ENCODE data around the gene GAS7. TPM values are rescaled to one million over a fixed set of nuclear protein-coding genes. Genes with fewer than 3 reads are reported as not detected.

The GAS7 gene
- total RNA-seq, 2 experiments from 2014 or later, result 0.76 to 1.2 TPM

DNA sequence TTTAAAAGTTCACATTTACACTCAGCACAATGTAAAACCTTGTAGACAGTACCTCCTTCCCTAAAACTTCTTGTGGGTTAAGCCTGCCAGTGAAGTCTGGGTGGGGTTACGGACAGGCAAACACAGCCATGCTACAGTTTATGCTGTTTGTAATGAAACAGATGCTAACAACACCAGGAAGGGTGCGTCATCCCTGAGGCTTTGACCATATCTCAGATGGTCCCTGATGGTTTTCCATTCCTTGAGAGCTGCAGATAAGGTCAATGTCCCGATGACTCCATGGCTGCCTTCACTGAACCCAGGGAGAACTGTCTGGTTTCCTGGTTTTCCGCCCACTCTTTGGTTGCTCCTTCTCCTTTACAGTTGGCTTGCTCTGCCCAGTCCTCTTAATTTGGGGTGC lies 29.1 kb downstream of the GAS7 start:
- H3K4me3 Mint-ChIP-seq, result no peak overlapping the region

DNA sequence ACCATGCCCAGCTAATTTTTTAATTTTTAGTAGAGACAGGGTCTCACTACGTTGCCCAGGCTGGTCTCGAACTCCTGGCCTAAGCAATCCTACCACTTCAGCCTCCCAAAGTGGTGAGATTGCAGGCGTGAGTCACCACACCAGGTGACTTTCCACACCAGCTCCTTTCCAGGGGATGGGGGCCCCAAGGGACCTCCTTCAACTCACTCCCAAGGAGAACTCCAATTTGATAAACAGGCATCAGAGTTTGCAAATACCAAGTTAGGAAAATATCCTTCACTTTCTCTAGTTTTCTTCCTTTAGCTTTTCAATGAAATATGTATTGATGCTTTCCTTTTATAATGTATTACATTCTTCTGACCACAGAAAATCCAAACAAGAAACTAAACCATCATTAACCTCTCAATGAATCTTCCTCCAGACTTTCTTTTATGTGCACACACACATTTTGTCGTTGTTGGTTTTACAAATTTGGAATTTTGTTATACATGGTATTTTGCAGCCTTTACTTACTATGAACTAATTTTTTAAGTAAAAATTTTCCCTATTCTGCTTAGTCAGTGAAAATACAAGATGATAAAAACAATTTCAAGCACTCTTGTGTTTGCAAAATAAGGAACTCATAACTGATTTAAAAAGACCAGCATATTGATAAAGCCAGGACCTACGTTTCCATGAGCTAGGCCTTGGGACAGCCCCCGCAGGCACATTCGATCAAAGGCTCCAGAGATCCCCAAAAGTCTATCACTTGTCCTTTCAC lies 32.0 kb downstream of the GAS7 start:
- no peak overlapping the region for H3K4me3 Mint-ChIP-seq
- peaks cover 18% of the 10 kb centered on the region for H3K27me3 Mint-ChIP-seq
- no peaks in the 10 kb centered on the region for H3K36me3 Mint-ChIP-seq
- peaks cover 5% of the 10 kb centered on the region for H3K4me1 Mint-ChIP-seq
- H3K27ac Mint-ChIP-seq, result no peak overlapping the region
- no peak for DNase-seq
- no peaks in the 10 kb centered on the region for H3K9me3 Mint-ChIP-seq

More for the DNA sequence above, 29.1 kb downstream of the GAS7 start:
- Mint-ChIP-seq H3K36me3 (no peaks in the 10 kb centered on the region), H3K9me3 (peaks cover 4% of the 10 kb centered on the region), H3K27ac (no peak overlapping the region), H3K27me3 (peaks cover 35% of the 10 kb centered on the region), H3K4me1 (peaks cover 15% of the 10 kb centered on the region)
- DNase-seq, result no peak

DNA sequence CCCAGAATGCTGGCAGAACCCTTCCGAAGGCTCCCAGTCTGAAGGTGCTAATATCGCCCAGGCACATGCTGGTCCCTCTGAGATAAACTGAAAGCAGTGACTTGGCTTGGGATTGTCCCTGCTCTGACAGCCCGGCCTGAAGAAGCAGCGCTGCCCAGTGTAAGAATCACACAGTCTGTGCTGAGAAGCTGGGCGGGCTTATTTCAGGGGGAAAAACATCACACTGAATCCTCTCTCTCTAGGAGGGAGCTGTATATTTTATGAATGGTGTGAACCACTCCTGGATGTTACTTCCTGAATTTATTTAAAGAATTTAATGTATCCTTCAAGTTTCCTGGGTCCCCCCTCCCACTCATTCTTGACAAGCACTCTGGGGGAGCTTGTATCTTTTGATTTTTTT lies 36.3 kb downstream of the GAS7 start:
- no peaks in the 10 kb centered on the region for H3K4me1 Mint-ChIP-seq
- DNase-seq, result no peak
- H3K9me3 Mint-ChIP-seq, result no peaks in the 10 kb centered on the region
- H3K36me3 Mint-ChIP-seq, result no peaks in the 10 kb centered on the region
- no peak overlapping the region for H3K4me3 Mint-ChIP-seq
- no peaks in the 10 kb centered on the region for H3K27me3 Mint-ChIP-seq
- H3K27ac Mint-ChIP-seq, result no peak overlapping the region

DNA sequence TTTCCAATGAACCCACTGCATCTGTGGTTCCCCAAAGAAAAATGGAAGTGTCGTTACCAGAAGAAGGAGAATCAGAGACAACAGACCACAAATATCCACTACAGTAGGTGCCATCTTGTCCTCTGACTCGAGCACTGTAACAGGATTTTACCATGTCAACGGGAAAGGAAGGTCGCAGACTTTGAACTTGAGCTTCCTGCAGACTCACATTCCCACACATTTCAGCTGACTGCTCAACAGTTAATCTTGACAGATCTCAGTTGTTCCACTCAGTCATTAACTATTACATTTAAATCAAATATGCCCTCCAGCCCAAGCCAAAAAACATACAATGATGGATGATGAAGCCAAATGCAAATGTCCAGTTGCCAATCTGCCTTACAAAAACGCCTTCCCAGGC lies 37.0 kb downstream of the GAS7 start:
- H3K4me3 Mint-ChIP-seq, result no peak overlapping the region
- H3K9me3 Mint-ChIP-seq, result no peaks in the 10 kb centered on the region
- no peaks in the 10 kb centered on the region for H3K36me3 Mint-ChIP-seq
- no peak for DNase-seq
- H3K27ac Mint-ChIP-seq, result no peak overlapping the region
- peaks cover 4% of the 10 kb centered on the region for H3K4me1 Mint-ChIP-seq
- H3K27me3 Mint-ChIP-seq, result no peaks in the 10 kb centered on the region

DNA sequence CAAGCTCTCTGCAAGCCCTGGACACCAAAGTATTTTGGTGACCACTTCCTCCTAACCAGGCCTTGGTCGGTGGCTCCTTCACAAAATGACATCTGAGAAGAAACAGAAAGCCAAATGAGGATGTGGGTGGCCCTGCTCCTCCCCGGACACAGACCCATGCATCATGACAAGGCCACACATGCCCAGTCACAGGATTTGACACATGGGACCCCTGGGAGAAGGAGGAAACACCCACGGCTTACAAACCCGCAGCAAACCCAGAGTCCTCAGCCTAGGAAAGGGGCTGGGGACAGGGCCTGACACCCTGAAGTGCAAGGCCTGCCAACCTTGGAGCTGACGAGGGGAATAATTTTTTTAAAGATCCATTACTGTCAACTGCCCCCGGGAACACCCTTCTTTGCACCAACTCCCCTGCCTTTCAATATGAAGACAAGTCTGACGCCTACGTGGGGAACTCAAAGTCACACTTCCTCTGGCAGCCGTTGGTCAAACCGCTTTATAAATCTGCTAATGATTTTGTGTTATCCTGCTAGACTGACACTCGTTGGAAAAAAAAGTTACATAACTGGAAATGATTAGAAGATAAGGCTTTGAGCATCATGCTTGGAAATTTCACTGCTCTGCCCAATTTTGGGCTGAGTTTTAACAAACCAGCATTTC lies 41.3 kb downstream of the GAS7 start:
- Mint-ChIP-seq H3K9me3 (no peaks in the 10 kb centered on the region), H3K27ac (no peak overlapping the region), H3K36me3 (no peaks in the 10 kb centered on the region), H3K27me3 (no peaks in the 10 kb centered on the region), H3K4me3 (no peak overlapping the region), H3K4me1 (peaks cover 4% of the 10 kb centered on the region)
- DNase-seq, result no peak

DNA sequence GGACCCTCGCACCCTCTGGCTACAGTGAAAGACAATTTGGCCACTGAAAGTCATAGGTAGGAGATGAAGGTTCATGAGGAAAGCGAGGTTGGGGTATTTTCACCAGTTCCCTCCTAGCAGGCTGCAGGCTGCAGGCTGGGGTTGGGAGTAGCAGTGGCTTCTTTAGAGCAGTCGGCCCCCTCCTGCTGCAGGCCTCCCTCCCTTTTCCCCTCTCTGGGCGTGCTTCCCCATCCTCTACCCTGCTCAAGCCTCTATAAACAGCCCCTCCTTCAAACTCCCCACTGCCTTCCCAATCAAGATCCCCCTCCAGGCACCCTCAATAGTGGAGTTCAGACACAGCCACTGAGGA lies 41.8 kb downstream of the GAS7 start:
- Mint-ChIP-seq H3K27ac (no peak overlapping the region), H3K36me3 (no peaks in the 10 kb centered on the region), H3K9me3 (no peaks in the 10 kb centered on the region), H3K27me3 (no peaks in the 10 kb centered on the region), H3K4me3 (no peak overlapping the region), H3K4me1 (peaks cover 9% of the 10 kb centered on the region)
- DNase-seq, result no peak

DNA sequence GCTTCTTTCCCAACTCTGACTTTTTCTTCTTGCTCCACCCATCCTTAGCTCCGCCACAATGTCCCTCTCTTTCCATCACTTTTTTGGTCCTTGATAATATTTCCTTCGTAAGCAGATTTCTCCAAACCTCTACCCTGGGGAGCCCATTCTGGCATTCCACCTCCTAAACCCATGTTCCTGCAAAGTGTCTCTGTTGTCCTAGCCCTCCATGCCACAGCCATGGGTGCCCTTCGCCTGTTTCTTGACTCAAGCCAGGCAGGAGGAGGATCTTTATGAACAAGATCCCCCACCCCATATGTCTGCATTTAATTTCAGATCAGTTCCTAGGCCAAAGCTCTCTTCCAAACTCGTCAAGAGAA lies 42.4 kb downstream of the GAS7 start:
- Mint-ChIP-seq H3K27ac (no peak overlapping the region), H3K4me3 (no peak overlapping the region), H3K27me3 (no peaks in the 10 kb centered on the region), H3K9me3 (no peaks in the 10 kb centered on the region), H3K36me3 (no peaks in the 10 kb centered on the region), H3K4me1 (peaks cover 12% of the 10 kb centered on the region)
- no peak for DNase-seq

DNA sequence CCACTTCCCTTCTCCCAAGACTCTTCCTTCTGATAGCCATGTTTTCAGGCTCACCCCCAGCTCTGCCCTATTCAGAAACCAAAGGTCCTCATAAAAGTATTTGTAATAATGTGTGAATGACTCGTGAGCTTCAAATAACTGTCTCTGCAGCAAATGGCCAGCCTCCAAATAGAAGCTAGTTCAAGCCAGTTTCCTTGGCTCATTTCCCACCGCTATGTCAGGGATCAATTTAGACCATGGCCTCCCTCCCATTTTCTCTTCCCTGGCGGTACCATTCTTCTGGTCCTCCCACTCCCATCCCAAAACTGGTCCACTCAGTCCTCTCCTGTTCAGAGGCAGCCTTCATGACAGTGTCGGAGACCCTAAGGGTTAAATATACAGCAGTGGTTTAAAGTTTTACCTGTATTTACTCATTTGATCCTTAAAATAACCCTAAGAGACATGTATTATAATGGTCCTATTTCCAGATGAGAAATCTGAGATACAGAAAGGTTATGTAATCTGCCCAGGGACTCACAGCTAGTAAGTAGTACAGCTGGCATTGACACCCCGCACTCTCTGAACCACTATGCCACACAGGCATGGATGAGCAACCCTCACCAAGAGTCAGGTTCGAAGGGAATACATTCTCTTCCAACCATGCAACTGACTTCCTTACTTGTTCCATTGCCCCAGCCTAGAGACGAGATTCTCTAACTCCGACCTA lies 42.9 kb downstream of the GAS7 start:
- Mint-ChIP-seq H3K9me3 (no peaks in the 10 kb centered on the region), H3K27ac (no peak overlapping the region), H3K27me3 (no peaks in the 10 kb centered on the region), H3K36me3 (no peaks in the 10 kb centered on the region), H3K4me3 (no peak overlapping the region), H3K4me1 (peaks cover 12% of the 10 kb centered on the region)
- no peak for DNase-seq

DNA sequence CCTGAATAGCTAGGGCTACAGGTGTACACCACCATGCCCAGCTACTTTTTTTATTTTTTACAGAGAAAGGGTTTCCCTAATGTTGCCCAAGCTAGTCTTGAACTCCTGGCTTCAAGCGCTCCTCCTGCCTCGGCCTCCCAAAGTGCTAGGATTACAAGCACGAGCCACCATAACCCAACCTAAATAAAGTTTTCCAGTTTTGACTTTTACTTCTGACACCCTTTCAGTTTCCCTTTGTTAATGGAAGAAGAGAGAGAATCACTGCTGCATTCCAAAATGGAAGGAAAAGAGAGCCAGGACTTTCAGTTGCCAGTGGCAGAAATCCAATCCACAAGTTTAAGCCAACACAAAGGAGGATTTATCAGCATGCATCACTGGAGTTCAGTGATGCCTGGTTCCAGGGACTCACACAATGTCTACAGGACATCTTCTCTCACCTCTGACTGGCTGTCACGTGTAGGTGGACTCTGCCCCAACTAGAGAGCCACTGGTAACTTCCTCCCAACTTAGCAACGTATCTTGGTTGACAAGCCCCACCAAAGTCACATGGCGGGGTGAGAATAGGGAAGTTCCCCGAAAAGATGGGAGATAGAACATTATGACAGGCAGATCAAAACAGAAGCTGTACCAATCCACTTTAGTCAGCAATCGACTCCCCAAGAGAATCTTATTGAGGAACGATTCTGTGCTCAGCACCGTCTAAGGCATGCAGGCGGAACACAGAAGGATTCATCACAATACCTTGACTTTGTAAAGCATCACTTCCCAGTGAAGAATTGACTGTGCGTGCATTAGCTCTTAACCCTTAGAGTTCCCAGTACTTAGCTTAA lies 46.5 kb downstream of the GAS7 start:
- Mint-ChIP-seq H3K4me3 (no peak overlapping the region), H3K9me3 (peaks cover 6% of the 10 kb centered on the region), H3K36me3 (peaks cover 2% of the 10 kb centered on the region), H3K4me1 (peaks cover 28% of the 10 kb centered on the region), H3K27ac (no peak overlapping the region), H3K27me3 (peaks cover 16% of the 10 kb centered on the region)
- no peak for DNase-seq

DNA sequence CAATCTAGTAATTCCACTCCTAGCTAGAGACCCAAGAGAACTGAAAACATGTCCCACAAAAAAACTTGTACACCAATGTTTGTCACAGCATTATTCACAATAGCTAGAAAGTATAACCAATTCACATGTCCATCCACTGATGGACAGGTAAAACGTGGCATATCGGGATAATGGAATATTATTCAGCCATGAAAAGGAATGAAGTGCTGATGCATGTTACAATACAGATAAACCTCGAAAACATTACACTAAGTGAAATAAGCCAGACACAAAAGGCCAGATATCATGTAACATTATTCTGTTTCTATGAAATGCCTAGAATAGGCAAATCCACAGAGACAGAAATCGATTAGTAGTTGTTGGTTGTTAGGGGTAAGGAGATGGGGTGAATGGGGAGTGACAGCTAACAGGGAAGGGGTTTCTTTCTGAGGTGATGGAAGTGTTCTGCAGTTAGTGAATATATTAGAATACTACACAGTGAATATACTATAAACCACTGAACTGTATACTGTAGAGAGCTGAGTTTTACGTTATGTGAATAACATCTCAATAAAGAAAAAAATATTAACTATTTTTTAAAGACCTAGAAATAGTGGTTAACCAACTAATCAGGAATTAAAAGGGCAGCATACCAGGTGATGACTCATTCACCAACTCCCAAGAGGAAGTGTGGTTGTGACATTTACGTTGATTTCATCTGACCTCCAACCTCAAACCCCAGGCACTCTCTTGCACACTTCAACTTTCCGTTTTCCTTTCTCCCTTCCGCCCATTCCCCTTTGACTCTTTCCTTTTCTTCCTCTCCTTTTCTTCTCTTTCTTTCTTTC lies 48.6 kb downstream of the GAS7 start:
- Mint-ChIP-seq H3K4me3 (no peak overlapping the region), H3K27me3 (peaks cover 25% of the 10 kb centered on the region), H3K9me3 (peaks cover 6% of the 10 kb centered on the region), H3K4me1 (peaks cover 30% of the 10 kb centered on the region), H3K36me3 (peaks cover 2% of the 10 kb centered on the region), H3K27ac (peak overlapping the region; percentile 79)
- peak; percentile 29 for DNase-seq

DNA sequence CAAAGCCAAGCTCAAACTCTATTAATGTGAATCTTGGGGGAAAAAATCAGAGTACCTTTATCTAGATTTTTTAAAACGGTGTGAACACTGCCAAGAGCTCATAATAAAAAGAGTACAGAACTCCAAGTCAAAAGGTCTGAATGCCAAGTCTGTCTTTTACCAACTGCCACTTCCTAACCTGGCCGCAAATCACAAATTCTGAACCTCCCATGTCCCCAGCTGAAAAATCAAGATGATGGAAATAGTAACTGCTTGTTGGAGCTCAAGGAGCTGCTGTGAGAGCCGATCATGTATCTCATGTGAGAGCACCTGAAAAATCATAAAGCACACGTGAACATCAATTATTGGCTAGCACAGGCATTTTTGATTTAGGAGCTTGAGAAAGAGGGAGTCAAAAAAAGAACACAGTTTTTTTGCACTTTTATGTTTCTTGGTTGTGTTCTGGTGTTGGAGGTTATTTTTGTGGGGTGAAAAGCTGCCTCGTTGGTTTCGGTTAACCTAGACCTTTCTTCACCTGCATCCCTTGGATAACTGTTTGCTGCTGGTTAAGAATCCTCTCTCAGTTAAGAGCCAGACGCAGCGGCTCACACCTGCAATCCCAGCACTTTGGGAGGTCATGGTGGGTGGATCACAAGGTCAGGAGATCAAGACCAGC lies 50.5 kb downstream of the GAS7 start:
- Mint-ChIP-seq H3K36me3 (peaks cover 2% of the 10 kb centered on the region), H3K4me1 (peaks cover 32% of the 10 kb centered on the region), H3K27ac (no peak overlapping the region)

DNA sequence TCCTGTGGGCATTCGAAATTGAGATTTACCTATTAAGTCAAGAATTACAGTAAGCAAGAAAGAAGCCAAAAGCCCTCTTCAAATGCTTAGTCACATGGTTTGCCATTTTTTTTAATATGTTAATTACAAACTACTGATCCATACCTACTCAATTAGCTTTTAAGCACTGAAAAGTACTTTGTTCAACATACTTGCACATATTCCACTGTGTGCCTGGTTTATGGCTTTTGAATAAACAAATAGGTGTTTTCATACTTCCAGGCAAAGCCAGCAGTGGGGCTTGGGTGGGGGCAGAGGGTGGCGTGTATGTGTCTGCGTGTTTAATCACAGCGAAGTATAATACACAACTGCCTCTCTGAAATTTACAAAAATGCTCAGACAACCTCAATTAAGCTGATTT lies 51.4 kb downstream of the GAS7 start:
- Mint-ChIP-seq H3K9me3 (peaks cover 6% of the 10 kb centered on the region), H3K4me3 (no peak overlapping the region), H3K4me1 (peaks cover 30% of the 10 kb centered on the region), H3K27me3 (peaks cover 25% of the 10 kb centered on the region), H3K27ac (no peak overlapping the region), H3K36me3 (peaks cover 2% of the 10 kb centered on the region)
- no peak for DNase-seq

More for the DNA sequence above, 50.5 kb downstream of the GAS7 start:
- Mint-ChIP-seq H3K27me3 (peaks cover 25% of the 10 kb centered on the region), H3K9me3 (peaks cover 6% of the 10 kb centered on the region), H3K4me3 (no peak overlapping the region)
- no peak for DNase-seq

DNA sequence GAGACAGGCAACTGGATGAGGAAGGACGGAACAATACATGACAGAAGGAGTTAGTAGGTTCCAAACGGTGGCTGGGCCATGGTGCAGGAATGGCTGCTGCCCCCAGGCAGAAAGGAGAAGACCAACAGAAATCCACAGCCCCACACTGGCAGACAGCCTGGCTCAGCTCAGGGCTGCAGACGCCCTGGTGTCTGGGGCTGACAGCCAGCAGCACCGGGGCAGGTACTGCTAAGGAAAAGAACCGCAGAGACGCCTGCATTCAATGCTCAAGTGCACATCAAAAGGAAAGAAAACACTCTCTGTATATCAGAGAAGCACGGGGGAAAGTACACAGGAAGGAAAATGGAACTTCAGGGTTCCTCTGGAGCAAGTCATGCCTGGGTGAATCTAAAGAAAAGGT lies 53.4 kb downstream of the GAS7 start:
- Mint-ChIP-seq H3K36me3 (peaks cover 2% of the 10 kb centered on the region), H3K9me3 (peaks cover 6% of the 10 kb centered on the region), H3K27me3 (peaks cover 22% of the 10 kb centered on the region), H3K27ac (no peak overlapping the region), H3K4me3 (no peak overlapping the region), H3K4me1 (peaks cover 20% of the 10 kb centered on the region)
- DNase-seq, result no peak

DNA sequence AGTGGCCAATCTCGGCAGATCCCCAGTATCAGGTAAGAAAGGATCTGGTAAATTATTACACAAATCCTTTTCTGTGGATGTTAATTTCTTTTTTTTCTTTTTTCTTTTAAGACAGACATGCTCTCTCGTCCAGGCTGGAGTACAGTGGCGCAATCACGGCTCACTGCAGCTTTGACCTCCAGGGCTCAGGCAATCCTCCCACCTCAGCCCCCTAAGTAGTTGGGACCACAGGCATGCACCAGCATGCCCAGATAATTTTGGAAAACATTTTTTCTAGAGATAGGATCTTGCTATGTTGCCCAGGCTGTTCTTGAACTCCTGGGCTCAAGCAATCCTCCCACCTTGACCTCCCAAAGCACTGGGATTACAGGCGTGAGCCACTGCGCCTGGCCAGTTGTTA lies 54.0 kb downstream of the GAS7 start:
- H3K9me3 Mint-ChIP-seq, result peaks cover 2% of the 10 kb centered on the region
- peaks cover 22% of the 10 kb centered on the region for H3K27me3 Mint-ChIP-seq
- H3K4me1 Mint-ChIP-seq, result peaks cover 14% of the 10 kb centered on the region
- DNase-seq, result no peak
- no peak overlapping the region for H3K4me3 Mint-ChIP-seq
- no peak overlapping the region for H3K27ac Mint-ChIP-seq
- peaks cover 2% of the 10 kb centered on the region for H3K36me3 Mint-ChIP-seq
